ENCODE data around the gene FARS2.

FARS2 gene

DNA sequence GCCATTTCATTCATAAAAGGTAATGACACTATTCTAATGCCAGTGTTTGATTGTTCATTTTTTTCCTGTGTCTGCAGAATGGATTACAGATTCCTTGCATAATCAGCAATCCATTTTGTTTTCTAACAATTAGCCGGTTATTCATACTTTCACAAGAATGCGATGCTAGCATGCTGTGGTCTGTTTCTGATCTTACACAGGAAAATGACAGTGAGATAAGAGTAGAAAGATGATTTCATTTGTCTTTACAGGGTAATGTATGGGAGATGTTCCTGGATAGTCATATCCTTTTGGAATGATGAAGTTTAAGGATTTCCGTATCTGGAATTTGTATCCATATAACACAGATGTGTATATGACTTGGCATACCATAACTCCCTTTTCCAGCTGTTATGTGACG, 207.3 kb downstream of the FARS2 start:
- DNase-seq (ENCODE audit: low read depth) = no peak

DNA sequence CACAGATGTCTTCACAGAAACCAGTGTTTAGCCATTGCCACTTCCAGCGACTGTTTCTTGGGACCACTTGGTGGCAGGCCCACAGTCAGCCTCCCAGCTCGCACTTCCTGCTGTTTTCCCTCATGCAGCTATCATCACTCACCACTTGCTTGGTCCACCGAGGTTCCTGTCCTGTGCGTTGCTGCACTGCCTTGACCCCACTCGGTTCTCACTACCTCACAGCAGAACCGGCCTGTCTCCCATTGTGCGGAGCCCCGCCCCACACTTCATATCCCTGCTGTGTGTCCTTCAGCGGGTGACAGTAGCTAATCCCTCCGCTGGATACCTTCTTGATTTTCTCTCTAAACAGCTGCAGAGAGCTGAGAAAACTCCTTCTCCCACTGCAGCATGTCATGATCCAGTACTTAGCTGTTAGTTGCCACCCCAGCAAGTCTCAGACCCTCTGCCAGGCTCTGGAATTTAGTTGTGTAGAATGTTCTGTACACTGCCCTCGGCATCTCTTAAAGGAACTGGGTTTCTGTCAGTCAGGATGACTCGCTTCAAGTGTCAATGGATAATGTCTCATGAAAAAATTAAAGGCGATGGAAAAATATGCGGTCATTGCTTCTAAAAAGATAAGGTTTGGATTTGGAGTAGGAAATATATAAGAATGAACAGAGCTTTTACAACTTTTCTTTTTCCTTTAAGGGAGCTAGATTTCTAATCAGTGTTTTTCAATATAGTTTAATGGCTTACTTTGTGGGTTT, 208.0 kb downstream of the FARS2 start:
- no peak for DNase-seq (ENCODE audit: low read depth)

DNA sequence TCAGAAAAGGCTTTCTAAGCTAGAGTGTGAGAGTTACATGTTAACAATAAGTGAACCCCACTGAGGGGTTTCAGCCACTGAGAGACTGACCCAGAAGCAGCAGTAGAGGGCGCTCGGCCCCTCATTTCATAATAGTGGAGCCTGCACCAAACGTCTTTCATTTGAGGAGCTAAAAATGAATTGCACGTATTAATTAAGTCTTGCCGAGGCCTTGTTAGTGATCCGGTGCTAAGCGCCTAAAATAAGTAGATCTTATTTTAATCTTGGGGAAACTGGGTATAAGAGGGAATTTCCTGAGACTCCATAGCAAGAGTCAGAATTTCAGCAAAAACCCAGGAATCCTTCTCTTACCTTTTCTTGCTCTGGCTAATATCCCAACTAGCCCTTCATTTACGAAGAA, 209.7 kb downstream of the FARS2 start:
- DNase-seq (ENCODE audit: low read depth) = no peak

DNA sequence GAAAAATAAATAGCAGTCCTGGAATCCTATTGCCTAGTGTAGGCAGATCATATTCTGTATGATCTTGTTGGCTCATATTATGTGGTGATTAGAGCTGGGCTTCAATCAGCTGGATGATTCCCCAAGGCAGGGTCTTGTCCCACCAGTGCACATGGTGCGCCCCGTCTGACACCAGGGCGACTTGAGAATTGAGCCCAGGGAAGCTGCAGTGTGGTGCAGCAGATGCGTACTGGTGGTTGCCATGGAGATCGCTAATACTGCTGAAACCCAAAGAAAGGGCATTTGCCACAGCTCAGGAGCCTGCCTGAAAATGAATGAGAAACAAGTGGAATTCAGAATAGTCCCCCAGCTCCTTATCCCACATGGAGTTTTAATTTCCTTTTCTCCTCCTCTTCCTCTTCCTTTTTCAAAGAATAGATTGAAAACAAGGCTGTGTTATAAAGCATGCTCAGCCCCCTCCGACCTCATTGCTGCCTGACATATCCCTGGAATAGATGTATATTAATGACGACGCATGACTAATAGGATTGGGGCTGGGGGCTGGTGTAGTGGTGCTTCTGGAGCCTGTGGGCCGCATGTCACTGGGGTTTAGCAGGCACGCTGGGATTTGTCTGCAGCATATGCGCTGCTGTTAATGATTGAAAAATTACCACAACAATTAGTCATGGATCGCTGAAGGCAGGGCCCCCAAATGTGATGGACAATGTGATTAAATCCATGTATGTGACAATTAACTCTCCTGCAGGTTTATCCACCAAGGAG, 210.5 kb downstream of the FARS2 start:
- no peak for DNase-seq (ENCODE audit: low read depth)

DNA sequence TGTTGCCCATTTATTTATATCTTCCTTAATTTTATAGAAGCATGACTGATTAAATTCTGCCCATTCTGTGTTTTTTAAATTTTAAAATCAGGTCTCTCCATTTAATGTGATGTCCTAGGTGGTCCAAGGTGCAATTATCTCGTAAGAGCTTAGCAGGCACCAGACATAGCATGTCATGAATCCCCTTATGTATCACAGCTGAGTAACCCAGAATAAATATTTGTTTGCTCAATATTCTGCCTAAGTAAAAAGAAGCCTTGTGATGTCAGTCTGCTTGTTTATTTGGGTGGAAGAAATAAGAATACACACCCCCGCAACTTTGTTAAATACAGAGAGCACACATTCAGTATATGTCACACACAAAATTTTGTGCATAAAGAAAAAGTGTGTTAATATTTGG, 211.3 kb downstream of the FARS2 start:
- no peak for DNase-seq (ENCODE audit: low read depth)

DNA sequence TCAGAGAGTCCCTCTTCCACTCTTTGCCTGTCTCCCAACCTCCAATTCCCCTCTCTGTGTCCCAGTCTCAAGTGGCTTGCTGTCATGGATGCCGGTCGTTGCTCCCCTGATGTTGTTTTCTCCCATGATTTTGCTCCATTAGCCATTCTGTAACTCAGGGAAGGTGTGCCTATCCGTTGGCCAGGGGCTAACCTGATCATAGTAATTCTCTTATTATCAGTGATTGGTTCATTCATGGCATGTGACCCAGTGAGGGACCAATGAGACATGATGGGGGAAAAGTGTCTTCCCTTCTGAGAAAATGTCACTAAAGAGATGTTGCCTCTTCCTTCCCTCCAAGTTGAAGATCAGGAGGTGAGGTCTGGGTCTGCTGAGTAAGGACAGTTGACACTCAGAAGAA, 214.5 kb downstream of the FARS2 start:
- no peak for DNase-seq (ENCODE audit: low read depth)

DNA sequence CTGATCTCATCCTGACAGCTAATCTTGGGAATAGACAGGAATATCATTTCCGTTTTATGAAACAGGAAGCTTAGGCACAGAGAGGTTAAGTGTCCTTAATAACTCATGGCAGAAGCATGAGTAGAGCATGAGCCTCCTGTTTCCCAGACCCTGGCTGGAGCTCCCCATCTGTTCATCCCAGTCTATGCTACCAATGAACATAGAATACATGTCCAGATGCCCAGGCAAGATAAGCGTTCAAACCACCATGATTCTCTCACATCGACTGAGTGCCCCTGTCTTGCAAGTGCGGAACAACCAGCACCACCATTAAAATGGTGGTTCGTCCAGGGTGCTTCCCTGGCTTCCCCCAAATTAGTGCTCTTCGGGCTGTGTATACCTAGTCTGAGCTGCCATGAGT, 217.1 kb downstream of the FARS2 start:
- no peak for DNase-seq (ENCODE audit: low read depth)

DNA sequence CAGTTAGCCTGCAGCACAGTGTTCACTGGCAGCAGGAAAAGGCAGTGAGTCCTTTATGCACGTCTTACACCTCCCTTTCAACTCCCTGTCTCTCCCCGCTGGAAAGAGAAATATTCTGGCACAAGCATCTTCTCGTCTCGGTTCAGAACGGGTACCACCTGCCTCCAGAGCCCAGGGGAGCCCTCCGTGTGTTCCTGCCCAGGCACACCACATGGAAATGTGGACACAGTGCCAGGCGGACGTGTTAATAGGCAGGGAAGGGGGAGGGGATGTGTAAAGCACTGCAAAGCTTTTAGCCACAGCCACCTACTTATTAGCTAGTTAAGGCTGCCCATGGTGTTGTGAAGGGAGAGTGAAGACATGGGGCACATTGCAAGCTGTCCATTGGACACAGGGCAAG, 219.7 kb downstream of the FARS2 start:
- no peak for DNase-seq (ENCODE audit: low read depth)

DNA sequence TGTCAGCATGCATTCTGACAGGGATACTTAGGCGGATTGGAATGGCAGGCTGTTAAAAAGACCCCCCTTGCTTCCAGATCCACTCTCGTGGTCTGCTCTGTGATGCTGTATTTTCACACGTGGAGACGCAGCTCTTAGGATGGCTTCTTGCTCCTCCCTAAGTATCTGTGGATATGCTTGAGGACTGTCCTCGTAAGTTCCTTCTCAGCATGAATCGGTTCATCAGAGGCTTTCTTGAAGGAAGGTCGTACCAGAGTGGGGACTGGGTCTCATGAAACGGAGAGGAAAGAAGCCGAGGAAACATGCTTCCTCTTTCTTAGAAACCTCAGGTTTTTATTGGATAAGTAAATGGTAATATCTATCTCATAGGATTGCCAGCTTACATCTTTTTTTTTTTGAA, 220.4 kb downstream of the FARS2 start:
- no peak for DNase-seq (ENCODE audit: low read depth)

DNA sequence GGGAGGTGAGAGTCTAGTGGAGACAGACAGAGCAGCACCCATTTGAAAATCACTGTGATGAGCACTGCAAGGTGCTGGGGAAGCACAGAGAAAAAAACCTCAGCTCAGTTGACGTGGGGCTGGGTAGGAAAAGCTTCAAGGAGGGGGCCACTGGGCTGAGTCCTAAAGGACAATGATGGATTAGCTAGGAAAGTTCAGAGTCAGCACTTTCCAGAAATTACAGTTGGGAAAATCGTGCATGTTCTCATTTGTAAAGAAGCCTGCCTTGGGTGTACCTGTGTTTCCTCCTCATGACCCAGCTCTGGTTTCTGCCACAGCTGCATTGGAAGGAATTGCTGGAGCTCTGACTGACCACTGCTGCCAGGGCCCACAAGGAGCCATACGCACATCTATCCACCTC, 221.3 kb downstream of the FARS2 start:
- DNase-seq (ENCODE audit: low read depth) = no peak

DNA sequence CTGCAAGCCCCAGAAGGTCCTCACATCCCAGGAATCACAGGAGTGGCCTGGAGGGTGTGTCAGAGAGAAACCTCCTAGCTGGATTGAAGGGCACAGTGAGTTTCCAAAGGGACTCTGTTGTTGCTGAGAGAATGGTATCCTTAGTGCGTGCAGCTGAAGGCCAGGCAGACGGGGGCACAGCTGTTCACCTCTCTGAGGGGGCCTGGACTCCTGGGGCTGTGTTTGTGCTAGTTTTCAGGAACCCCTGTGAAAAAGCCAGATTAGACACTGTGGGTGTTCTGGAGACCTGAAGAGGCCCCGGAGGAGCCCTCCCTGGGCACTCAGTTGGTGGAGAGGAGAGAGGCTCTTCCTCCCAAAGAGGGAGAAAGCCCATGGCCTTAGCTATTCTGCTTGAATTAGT, 223.4 kb downstream of the FARS2 start:
- DNase-seq (ENCODE audit: low read depth) = no peak

DNA sequence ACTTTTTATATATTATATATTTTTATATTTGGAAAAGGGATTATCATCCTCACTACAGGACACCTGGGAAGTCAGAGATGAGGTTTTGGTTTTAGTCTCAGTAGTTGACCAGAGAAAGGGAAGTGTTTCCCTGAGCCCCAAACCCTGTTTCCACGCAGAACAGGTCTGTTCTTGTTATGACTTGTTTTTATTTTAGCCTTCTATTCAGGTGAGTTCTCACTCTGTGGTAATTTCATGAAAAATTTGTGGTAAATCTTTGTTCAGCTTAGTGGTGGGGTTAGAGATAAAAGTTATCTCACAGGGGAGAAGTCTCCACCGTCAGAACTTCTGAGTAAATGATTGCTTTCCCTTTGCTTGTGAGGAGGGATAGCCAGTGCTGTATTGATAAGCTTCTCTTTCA, 224.9 kb downstream of the FARS2 start:
- DNase-seq (ENCODE audit: low read depth) = no peak

DNA sequence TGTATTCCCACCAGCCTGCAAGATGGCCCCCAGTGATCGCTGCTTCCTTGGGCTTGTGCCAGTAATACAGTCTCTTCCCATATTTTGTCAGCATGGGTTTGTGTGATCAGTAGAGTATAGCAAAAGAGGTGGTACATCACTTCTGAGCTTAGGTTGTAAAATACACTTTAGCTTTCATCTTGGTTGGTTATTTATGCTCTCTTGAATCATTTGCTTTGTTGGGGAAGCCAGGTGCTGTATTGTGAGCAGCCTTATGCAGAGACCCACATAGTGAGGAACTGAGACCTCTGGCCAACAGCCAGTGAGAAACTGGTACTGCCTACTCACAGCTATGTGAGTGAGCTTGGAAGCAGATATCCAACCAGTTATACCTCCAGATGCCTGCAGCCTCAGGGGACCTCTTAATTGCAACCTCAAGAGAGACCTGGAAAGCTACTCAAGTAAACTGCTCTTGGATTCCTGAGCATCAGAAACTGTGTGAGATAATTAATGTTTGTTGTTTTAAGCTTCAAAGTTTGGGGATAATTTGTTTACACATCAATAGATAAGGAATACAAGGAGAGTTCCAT, 229.3 kb downstream of the FARS2 start:
- no peak for DNase-seq (ENCODE audit: low read depth)

DNA sequence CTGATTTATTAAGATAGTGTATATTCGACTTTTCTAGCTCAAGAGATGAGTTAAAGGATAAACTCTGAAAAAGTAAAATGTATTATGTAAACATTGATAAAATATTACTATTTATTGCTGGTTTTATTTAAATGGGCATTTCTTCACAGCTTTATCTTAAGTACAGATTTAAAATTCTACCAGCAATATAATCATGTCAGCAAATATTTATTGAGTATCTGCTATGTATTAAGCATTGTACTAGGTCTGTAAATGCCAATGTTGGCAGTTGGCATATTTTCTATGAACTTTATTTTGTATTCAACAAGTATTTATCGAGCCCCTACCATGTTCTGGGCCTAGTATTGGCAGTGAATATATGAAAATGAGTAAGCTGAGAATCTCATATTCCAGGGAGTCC, 231.0 kb downstream of the FARS2 start:
- no peak for DNase-seq (ENCODE audit: low read depth)

DNA sequence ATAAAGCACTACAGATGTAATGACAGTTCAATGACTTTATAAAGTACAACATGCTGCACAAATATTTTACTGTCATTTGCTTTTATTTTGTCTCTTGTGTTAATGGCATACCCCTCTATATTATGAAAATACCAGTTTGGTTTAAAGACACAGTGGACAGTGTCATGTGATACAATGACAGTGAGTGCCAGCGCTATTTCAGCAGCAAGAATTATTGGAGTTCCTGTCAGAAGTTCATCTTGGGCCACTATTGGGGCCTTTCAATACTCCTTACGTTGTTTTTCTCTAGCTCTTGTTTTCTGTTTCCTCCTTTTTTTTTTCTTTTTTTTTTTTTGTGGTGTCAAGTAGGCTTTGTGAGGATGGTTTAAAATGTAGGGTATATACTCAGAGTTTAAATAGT, 232.5 kb downstream of the FARS2 start:
- DNase-seq (ENCODE audit: low read depth) = no peak

DNA sequence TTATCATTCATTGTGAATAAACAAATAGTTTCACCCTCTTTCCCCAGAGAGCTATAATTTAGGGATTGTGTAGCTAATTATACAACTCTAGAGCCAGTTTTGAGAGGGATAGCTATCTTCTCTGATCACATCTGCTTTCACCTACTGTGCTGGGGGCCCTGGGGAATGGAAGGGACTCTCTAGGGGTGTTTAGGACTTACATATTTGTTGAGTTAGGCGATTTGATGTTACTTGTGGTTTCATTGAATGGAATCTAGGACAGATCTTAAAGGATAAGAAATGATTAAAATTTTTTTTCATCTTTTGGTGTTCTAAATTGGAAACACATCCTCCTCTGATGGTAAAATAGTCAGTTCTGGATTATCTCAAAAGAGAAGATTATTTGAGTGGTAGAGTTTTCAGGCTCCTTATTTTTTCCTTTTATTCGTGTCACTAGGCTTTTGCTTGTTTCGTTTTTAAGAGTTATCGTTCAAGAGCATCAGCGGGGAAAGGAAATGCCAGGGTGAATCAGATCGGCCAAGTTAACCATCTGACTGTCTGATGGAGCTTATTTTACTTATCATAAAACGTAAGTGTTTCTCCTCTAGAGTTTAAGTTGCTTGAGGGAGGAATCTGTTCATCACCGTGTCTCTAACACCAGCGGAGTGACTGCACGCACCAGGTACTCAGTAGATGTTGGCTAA, 236.7 kb downstream of the FARS2 start:
- DNase-seq (ENCODE audit: low read depth) = no peak

DNA sequence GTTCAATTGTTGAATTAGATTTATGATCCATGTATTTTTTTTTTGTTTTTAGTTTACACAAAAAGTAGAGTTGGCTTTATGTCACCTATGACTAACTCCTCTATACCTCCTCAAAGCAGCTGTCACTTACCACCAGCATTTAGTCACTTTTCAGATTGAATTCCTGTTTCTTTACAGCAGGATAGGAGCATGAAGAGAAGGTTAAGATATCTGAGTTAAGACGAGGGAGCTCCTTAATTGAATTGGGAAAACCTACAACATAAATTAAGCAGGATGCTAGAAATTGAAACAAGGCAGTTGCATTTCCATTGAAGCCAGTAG, 237.2 kb downstream of the FARS2 start:
- no peak for DNase-seq (ENCODE audit: low read depth)

DNA sequence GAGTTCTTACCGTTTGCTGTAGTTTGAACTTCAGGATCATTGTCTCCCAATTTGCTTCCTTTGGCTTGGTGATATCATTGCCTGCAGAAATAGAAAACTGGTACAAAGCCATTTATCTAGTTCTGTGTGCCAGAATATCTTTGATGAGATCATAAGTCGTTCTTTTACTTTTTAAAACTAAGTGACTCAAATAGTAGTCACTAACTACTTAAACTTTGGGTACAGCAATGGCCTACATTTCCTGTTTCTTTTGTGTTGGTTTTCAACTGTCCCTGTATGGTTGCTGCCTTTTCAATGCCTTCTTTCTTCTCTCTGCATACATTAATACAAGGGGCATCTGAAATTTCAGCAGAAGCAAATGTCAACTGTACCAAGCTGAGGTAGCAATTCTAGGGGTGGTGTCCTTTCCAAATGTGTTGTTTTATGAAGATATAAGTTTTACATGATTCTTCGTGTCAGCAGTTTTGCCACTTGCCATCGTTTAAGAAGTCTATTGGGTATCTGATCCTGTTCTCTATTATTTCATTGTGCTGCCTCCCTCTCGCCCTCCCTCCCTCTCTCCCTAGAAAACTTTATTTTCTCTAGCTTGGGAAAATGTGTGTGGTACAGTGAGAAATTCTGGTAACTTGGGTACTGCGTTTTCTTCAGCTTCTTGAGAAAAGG, 238.5 kb downstream of the FARS2 start:
- no peak for DNase-seq (ENCODE audit: low read depth)

DNA sequence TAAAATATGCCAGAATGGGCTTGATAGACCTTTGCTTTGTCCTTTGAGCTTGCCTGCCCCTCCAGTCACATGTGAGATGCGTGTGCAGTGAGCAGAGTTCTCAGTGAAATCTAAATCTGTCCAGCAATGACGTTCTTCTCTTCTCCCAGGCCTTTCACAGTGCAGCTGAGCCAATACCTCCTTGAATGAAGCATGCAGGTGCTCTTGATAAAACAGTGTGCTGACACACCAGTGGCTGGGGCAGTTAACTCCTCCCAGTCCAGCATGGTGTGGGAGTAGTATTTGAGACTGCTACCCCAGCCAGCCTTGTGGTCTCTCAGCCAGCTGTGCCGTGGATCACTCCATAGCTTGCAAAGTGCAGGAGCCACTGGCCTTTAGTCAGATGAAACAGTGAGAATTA, 240.5 kb downstream of the FARS2 start:
- no peak for DNase-seq (ENCODE audit: low read depth)

DNA sequence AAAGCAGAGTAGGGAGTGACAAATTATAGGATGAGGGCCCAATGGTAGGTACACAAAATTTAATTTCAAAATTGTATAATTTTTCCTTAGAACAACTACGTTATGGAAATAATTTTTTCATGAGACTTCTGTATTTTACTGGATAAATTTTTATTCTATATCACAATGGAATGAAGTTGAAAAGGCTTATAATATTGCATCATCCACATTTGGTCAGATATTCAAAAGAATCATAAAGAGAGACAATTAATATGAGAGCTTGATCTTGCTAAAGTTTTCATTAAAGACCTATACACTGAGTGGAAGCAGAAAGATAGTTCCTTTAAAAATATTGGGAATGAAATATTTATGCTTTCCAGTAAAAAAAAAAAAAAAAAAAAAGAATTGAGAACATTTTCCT, 242.8 kb downstream of the FARS2 start:
- DNase-seq (ENCODE audit: low read depth) = no peak

DNA sequence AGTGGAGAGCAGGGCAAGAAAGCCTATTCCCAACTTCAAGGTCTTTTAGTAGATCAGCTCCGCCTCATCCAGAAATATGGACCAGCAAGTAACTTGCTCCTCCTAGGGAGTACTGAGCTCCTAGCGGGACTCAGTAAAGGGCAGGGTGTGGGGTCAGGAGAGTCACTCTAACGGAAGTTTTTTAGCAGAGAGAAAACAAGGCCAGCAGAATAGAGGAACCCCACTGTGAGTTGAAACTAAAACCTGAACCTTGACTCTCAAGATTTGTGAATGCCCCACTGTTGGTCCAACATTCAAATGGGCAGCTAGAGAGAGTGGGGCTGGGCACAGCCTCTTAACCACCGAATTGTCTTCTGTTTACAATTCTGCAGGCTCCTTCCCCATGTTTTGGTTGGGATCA, 244.8 kb downstream of the FARS2 start:
- no peak for DNase-seq (ENCODE audit: low read depth)

DNA sequence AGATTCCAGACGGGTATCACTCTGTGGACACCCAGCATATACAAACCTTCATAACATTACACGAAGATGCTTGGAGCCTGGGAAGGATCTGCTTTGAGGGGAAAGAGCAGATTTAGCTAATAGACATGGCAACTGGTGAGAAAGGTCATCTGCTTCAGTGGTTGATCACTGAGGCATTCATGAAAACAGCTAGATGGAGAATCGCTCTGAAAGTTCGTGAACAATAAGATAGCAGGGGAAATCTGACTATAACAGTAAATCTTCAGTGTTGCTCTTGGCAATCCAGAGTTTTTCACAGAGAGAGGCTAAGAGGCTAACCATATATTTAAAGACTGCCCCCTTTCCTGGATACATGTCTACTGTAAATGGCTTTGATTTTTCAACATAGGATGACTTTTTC, 245.3 kb downstream of the FARS2 start:
- no peak for DNase-seq (ENCODE audit: low read depth)
